Measurements from ENCODE around the gene SLC6A17. TPM values are rescaled to one million over a fixed set of nuclear protein-coding genes. Genes with fewer than 3 reads are reported as not detected.

Gene SLC6A17
- total and polyA plus RNA-seq, 8 donors, result 0.31 to 7.1 (median 1.4) TPM

DNA sequence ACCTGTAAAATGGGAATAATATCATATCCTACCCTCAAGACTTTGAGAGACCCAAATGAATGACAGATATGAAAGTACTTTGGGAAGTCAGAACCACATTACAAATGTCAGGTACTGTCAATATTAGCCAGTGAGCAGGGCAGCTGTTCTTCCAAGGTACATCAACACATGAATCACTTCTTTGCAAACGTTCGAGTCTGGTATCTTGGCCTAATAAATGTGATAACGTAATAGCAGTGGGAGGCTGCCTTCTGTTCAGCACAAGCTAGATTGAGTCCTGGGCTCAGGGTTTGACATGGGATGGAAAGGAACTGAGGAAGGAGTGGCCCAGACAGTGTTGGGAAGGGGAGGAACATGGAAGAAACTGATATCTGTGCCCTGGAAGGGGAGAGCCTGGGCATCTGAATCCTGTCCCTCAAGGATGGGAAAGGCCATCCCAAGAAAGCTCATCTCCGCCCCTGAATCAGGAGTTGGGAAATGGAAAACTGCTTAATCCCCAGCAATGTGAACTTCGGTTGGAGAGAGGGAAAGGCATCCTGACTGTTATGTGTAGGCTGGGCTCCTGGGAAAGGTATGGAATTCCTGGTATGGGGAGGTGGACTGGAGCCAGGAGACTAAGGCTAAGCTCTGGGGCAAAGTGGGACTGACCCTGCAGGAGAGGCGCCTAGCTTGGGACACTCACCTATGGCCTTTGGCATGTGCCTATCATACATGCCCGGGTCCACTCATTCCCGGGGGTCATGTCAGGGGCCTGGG is 74.1 kb downstream of the SLC6A17 start:
- Histone ChIP-seq H3K9me3 (no peaks in the 10 kb centered on the region), H3K4me1 (peaks cover 0 to 9% (median 8%) of the 10 kb centered on the region in 3 donors), H3K27ac (no peak overlapping the region), H3K36me3 (peaks cover 0 to 31% (median 0%) of the 10 kb centered on the region in 3 donors), H3K27me3 (no peaks in the 10 kb centered on the region), H3K4me3 (no peak overlapping the region)
- FAIRE-seq, result no peak
- 63 to 71% methylated on average over 8 of the region's 8 CpGs for WGBS, 2 donors
- intact Hi-C loops (cut with DNase I), result no loop called here
- no peak for DNase-seq
- no peak for TF ChIP-seq CTCF (IDR thresholded peaks at IDR 0.05)
- ATAC-seq, result no peak

DNA sequence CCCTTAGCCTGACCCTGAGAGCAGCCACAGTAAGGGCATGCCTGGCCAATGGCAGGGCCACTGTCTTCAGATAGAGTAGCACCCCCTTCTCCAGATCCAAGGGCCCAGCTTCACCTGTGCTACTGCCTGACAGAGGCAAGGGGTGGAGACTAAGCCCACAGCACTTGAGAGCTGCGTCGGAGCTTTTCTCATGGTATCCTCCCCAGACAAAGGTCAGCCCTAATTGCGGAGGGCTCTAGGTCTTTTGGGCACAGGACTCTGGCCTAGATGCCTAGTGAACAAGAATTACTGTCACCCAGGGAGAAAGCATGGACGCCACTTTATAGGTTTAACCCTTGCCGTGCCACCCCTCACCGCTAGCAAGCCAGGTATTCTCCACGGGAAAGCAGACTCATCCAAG is 74.9 kb downstream of the SLC6A17 start:
- ATAC-seq (no peak), DNase-seq (no peak), FAIRE-seq (no peak)
- Histone ChIP-seq H3K36me3 (peaks cover 0 to 33% (median 0%) of the 10 kb centered on the region in 3 donors), H3K9me3 (no peaks in the 10 kb centered on the region), H3K27ac (no peak overlapping the region), H3K4me3 (no peak overlapping the region), H3K27me3 (no peaks in the 10 kb centered on the region), H3K4me1 (peaks cover 0 to 8% (median 6%) of the 10 kb centered on the region in 3 donors)
- no peak for TF ChIP-seq CTCF (IDR thresholded peaks at IDR 0.05)
- intact Hi-C loops (cut with DNase I), result no loop called here
- 73 to 77% methylated on average over 7 of the region's 7 CpGs for WGBS, 2 donors

GRCh38 chr1:110225756-110226404 is 75.6 kb downstream of the SLC6A17 start:
- no peak for TF ChIP-seq CTCF (IDR thresholded peaks at IDR 0.05)
- 96% methylated on average over 18 of the region's 18 CpGs for WGBS, 2 donors
- Histone ChIP-seq H3K27me3 (no peaks in the 10 kb centered on the region), H3K4me1 (peaks cover 0 to under 1% (median under 1%) of the 10 kb centered on the region in 3 donors), H3K27ac (no peak overlapping the region), H3K36me3 (peaks cover 0 to 33% (median 0%) of the 10 kb centered on the region in 3 donors), H3K9me3 (no peaks in the 10 kb centered on the region), H3K4me3 (no peak overlapping the region)
- no peak for ATAC-seq
- DNase-seq, result peak in 1 of 6 donors; percentile 56
- intact Hi-C loops (cut with DNase I), result no loop called here
- FAIRE-seq, result no peak

- 88 to 91% methylated on average over 12 of the region's 12 CpGs for WGBS, 2 donors
- peak in 1 of 6 donors; percentile 7 for DNase-seq
- peak in 3 of 4 donors; percentile 25 to 65 (median 57) for ATAC-seq
These were observed 77.5 kb downstream of the SLC6A17 start for GRCh38 chr1:110227774-110228173.

More at GRCh38 chr1:110227774-110228173, 77.5 kb downstream of the SLC6A17 start:
- intact Hi-C loops (cut with DNase I), result no loop called here
- Histone ChIP-seq H3K4me3 (no peak overlapping the region), H3K27me3 (no peaks in the 10 kb centered on the region), H3K4me1 (no peaks in the 10 kb centered on the region), H3K27ac (no peak overlapping the region), H3K36me3 (peaks cover 0 to 42% (median 0%) of the 10 kb centered on the region in 3 donors), H3K9me3 (no peaks in the 10 kb centered on the region)
- FAIRE-seq, result no peak
- no peak for TF ChIP-seq CTCF (IDR thresholded peaks at IDR 0.05)

Measured in pancreas (tissue), 10 donors.